K562 (cell line): ENCODE measurements around the gene FNDC1. TPM values are rescaled to one million over a fixed set of nuclear protein-coding genes. Genes with fewer than 3 reads are reported as not detected.

Experiments used
- EGR1 ChIP-seq: fragments of 450-650 bp; conservative IDR thresholded peaks from 2 replicates; pipeline ENCODE4 v1.6.1; 2017; ENCODE audit warnings: mild to moderate bottlenecking
- EHMT2 ChIP-seq: fragments of 450-650 bp; IDR thresholded peaks from 2 replicates; pipeline ENCODE4 v1.6.1; 2018; ENCODE audit warnings: antibody characterized with exemption
- HDAC2 ChIP-seq: fragments of 450-650 bp; IDR thresholded peaks from 2 replicates; pipeline ENCODE4 v1.6.1; 2016; ENCODE audit warnings: mild to moderate bottlenecking
- HLTF ChIP-seq: fragments of 450-650 bp; IDR thresholded peaks from 2 replicates; pipeline ENCODE4 v1.6.1; 2016
- JUNB ChIP-seq: fragments of 450-650 bp; formaldehyde crosslinking; conservative IDR thresholded peaks from 2 replicates; pipeline ENCODE4 v1.4.0; 2020; ENCODE audit warnings: mild to moderate bottlenecking
- KLF13 ChIP-seq: fragments of 450-650 bp; IDR thresholded peaks from 2 replicates; pipeline ENCODE4 v1.6.1; 2016; ENCODE audit warnings: missing genetic modification characterization, low read depth, mild to moderate bottlenecking, missing compliant biosample characterization, moderate library complexity, borderline replicate concordance
- MIER1 ChIP-seq: fragments of 450-650 bp; IDR thresholded peaks from 2 replicates; pipeline ENCODE4 v1.6.1; 2016; ENCODE audit warnings: antibody characterized with exemption, mild to moderate bottlenecking, low read depth
- NCOR1 ChIP-seq: fragments of 450-650 bp; IDR thresholded peaks from 2 replicates; pipeline ENCODE4 v1.6.1; 2016; ENCODE audit warnings: mild to moderate bottlenecking, moderate library complexity
- NKRF ChIP-seq: fragments of 450-650 bp; IDR thresholded peaks from 2 replicates; pipeline ENCODE4 v1.6.1; 2016; ENCODE audit warnings: borderline replicate concordance
- REST ChIP-seq, 2 experiments: fragments of 450-650 bp; formaldehyde crosslinking in 1 of 2; IDR thresholded peaks; 2 replicates each; pipeline versions ENCODE4 v1.4.0 to v1.6.1; 2014 to 2020; ENCODE audit warnings: mild to moderate bottlenecking in 2 of 2, borderline replicate concordance in 1 of 2, low read depth in 1 of 2
- polyA plus RNA-seq, 8 experiments: library from polyadenylated mRNA; depleted of rRNA in 4 of 8; stranded (reverse) in 5 of 8; unstranded in 3 of 8; fragments of >200 nt; fragmentation: Nextera tagmentation in 2 of 8; fragmentation: Illumina TruSeq in 1 of 8; extraction: Ambion mirVana in 2 of 8; extraction: Trizol in 1 of 8; gene quantifications; 2 replicates each; pipeline versions ENCODE4 v1.2.1 to v1.2.3, GENCODE V29; 2011 to 2014; ENCODE audit warnings: inconsistent platforms in 1 of 8, missing spikeins in 1 of 8
- total RNA-seq, 7 experiments: library from RNA; depleted of rRNA in 6 of 7; stranded (reverse); fragments of >200 nt in 6 of 7; fragmentation: Illumina TruSeq in 2 of 7; extraction: Trizol in 2 of 7; gene quantifications; 2 replicates each; pipeline versions ENCODE4 v1.2.1 to v1.2.3, GENCODE V29; 2011 to 2021; ENCODE audit warnings: low replicate concordance in 1 of 7

FNDC1 gene
- total and polyA plus RNA-seq, 9 of the 15 experiments (the other 6 are each of a cell fraction or from before 2014, with no cell fraction given), result not detected

- TF ChIP-seq REST (IDR thresholded peaks at IDR 0.05; ENCODE audit: borderline replicate concordance) (peak; percentile 99), REST (CRISPR knock-in tag; IDR thresholded peaks at IDR 0.05; ENCODE audit: low read depth) (peak; percentile 91), NKRF (no peak), MIER1 (peak; percentile 93), JUNB (CRISPR knock-in tag) (no peak), HDAC2 (0 out of 2 replicates have a peak, but pooled peaks have one; percentile 25), HLTF (no peak), EGR1 (peak; percentile 23; the same call in 1 of the 2 replicates), KLF13 (peak; percentile 50; the same call in 1 of the 2 replicates), NCOR1 (no peak), EHMT2 (peak; percentile 98)
Measured at GRCh38 chr6:159267165-159267564, 98.0 kb downstream of the FNDC1 start (continued).
